Activated T-cell treated with anti-CD3 and anti-CD28 coated beads, Interleukin-2, amount 50 U/mL, for 4 hours (primary cell): ENCODE measurements around the gene NAA16. TPM values are rescaled to one million over a fixed set of nuclear protein-coding genes. Genes with fewer than 3 reads are reported as not detected.
A peak's percentile ranks its signal among the peaks of the same experiment; 100 is the strongest.
"Not testable (repeated sequence)": the region's sequence is repeated elsewhere in the genome, so short reads cannot be mapped to it uniquely, and the experiment has no call there.

Experiments used
- ATAC-seq, 2 donors: fragments of 200-7000 bp; cut with Tn5 transposase; one replicate each; pipeline ENCODE4 v1.10.0; 2021
- DNase-seq: peaks from one replicate; pipeline ENCODE4 v3.0.0-alpha.2; 2020
- H3K27me3 Mint-ChIP-seq: one replicate; pipeline ENCODE4 v1.8.0; 2021; ENCODE audit warnings: low read depth, mixed read lengths
- H3K36me3 Mint-ChIP-seq: one replicate; pipeline ENCODE4 v1.8.0; 2022; ENCODE audit warnings: mixed read lengths; ENCODE audit not compliant: insufficient read depth
- H3K4me1 Mint-ChIP-seq: one replicate; pipeline ENCODE4 v1.8.0; 2021; ENCODE audit warnings: low read depth, mixed read lengths
- H3K4me3 Mint-ChIP-seq: one replicate; pipeline ENCODE4 v1.8.0; 2021; ENCODE audit warnings: mild to moderate bottlenecking, moderate library complexity, mixed read lengths
- H3K9me3 Mint-ChIP-seq: one replicate; pipeline ENCODE4 v1.8.0; 2021; ENCODE audit warnings: mixed read lengths
- total RNA-seq, 3 donors: library from RNA; stranded (reverse); gene quantifications; one replicate each; pipeline ENCODE4 v1.2.1, GENCODE V29; 2021

The NAA16 gene
- total RNA-seq = 10 to 100 TPM; 20.5 to 23.3 (median 21.3) TPM

DNA sequence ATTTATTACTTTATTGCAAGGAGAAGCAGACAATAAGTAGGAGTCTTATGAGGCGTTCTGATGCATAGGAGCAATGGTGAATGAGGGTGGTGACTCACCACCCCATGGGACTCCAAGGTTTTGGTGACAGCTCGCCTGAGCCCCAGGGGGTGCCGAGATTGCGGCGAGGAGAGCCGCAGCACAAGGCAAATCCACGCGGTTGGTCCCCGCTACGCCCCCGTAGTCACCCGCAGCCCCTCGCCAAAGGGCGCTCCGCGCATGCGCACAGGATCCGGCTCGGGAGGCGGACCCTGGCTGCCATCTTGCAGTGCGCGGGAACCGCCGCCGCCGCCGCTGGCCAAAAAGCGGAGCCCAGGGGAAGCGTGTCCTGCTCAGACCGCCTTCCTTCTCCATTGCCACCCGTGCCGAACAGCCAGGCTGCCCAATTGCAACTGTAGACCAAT lies at the start of gene NAA16:
NAA16 (plus strand) TSS at position 305 of the 443 bp plus-strand sequence. CDS start 262 bp downstream, outside the sequence.
- H3K4me3 Mint-ChIP-seq = peak within 1 kb of the TSS; percentile 87
- no peaks in the 10 kb centered on the region for H3K9me3 Mint-ChIP-seq
- DNase-seq (peak; percentile 97), ATAC-seq (peak; percentile 91 to 92)
- H3K4me1 Mint-ChIP-seq = peaks cover 40% of the 10 kb centered on the region
- H3K27me3 Mint-ChIP-seq = no peaks in the 10 kb centered on the region
- H3K36me3 Mint-ChIP-seq = no peaks in the 10 kb centered on the region

DNA sequence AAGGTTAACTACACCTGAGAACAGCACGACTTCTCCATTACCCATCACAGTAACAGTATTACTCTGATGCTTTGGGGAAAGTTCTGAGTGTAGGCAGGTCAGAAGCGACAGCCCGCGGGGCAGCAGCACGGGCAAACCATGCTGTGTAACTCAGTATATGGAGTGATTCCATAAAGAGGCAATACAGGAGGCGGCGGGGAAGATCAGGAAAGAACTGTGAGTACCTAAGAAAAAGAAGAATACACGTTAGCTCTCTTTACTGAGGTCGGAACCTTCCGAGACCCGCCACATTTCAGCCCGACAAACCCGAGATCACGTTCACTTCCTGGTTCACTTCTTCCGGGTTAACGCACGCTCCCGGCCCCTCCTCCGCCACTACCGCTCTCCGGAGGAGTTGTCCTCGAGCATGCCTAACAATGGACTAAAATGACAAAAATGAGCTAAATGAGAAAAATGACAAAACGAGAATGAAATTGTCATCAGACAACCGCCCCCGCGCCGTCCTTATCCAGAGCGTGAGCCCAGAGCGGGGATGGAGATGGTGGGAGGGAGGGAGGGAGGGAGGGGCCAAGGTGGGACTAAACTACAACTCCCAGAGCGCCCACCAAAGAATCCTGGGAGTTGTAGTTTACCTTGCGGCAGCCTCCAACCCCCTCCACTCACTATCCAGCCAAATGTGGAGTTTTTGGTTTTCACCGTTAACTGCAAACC lies 47.7 kb upstream of the NAA16 start, which contains the start of gene MTRF1:
MTRF1 (minus strand) TSS at position 316 of the 711 bp plus-strand sequence. CDS start 2,669 bp downstream, outside the sequence.
- DNase-seq = peak; percentile 67
- ATAC-seq = peak; percentile 96 to 97
- Mint-ChIP-seq H3K9me3 (peaks cover 2% of the 10 kb centered on the region), H3K4me1 (peaks cover 20% of the 10 kb centered on the region), H3K4me3 (peak within 1 kb of the TSS; percentile 98), H3K36me3 (peaks cover 12% of the 10 kb centered on the region), H3K27me3 (no peaks in the 10 kb centered on the region)

DNA sequence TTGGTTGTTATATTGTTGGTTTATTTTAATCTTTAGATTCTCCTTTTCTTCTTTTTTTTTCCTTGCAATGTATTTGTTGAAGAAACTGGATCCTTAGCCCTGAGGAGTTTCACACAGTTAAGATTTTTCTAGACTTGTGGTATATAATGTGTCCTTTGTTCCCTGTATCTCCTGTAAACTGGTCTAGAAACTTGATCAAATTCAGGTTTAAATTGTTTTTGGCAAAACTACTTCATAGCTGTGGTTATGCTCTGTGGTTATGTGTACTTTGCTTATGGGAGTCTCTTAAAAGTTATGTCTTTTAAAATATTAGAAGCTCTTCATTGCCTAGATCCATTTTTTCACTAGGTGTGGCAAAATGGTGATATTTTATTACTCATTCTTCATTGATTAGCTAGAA lies 44.0 kb upstream of the NAA16 start:
- Mint-ChIP-seq H3K9me3 (peaks cover 4% of the 10 kb centered on the region), H3K4me1 (peaks cover 24% of the 10 kb centered on the region), H3K27me3 (no peaks in the 10 kb centered on the region), H3K36me3 (no peaks in the 10 kb centered on the region), H3K4me3 (no peak overlapping the region)
- DNase-seq = no peak
- no peak for ATAC-seq

DNA sequence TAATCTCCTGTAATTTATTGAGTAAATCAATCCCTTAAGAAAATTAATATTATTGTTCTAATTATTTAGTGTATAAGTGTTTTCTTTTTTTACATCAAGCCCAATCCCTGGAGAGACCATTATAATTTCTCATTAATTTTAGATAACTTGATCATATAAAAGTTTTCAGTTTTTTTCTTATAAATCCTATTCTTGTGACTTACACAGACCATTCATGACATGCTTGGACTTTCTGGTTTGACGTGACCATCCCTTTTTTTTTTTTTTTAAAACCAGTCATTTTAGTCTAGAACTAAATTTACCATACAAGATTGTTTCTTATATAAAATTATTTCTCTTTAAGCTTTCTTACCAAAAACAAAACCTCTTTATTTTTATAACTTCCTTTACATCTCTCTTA lies 42.3 kb upstream of the NAA16 start:
- no peak for ATAC-seq
- DNase-seq = no peak
- H3K9me3 Mint-ChIP-seq = peaks cover 4% of the 10 kb centered on the region
- H3K36me3 Mint-ChIP-seq = no peaks in the 10 kb centered on the region
- H3K27me3 Mint-ChIP-seq = no peaks in the 10 kb centered on the region
- H3K4me1 Mint-ChIP-seq = peaks cover 15% of the 10 kb centered on the region
- no peak overlapping the region for H3K4me3 Mint-ChIP-seq

DNA sequence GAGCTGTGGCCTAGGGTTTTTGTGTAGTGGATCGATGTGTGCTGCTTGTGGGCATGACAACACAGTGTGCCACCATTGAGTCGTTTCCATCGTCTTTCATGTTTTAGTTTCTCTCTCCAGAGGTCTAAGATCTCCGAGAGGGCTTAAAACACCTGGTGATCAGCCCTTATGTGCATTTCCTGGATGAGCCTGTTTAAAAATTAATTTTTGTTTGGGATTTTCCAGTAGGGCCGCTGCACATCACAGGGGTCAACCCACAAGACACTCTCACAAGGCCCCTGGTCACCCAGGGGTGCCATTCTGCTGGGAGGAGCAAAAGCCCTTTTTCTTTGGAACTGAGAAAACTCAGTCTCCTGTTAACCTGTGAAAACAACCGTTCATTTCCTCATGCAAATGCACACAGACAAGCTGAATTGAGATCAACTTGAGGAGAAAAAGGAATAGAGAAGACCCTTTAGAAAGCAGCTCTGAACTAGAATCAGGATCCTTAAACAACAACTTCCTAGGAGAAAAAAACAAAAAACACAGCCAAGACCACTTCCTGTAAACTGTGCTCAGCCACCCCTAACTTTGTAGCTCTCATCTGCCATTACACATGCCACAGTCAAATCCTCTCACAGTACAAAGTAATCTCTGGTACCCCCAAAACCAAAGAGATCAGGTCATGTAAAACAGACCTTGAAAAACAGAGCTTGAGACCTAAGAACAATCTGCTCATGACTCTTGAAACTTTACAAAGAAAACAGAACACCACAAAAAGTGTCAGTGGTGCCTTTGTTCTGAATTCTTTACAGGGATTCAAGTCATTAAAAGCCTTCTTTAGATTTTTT lies 39.4 kb upstream of the NAA16 start:
- H3K27me3 Mint-ChIP-seq = no peaks in the 10 kb centered on the region
- no peak for DNase-seq
- peaks cover 15% of the 10 kb centered on the region for H3K4me1 Mint-ChIP-seq
- peaks cover 4% of the 10 kb centered on the region for H3K9me3 Mint-ChIP-seq
- H3K36me3 Mint-ChIP-seq = no peaks in the 10 kb centered on the region
- peak overlapping the region; percentile 38 for H3K4me3 Mint-ChIP-seq
- ATAC-seq = peak; percentile 34 to 54

DNA sequence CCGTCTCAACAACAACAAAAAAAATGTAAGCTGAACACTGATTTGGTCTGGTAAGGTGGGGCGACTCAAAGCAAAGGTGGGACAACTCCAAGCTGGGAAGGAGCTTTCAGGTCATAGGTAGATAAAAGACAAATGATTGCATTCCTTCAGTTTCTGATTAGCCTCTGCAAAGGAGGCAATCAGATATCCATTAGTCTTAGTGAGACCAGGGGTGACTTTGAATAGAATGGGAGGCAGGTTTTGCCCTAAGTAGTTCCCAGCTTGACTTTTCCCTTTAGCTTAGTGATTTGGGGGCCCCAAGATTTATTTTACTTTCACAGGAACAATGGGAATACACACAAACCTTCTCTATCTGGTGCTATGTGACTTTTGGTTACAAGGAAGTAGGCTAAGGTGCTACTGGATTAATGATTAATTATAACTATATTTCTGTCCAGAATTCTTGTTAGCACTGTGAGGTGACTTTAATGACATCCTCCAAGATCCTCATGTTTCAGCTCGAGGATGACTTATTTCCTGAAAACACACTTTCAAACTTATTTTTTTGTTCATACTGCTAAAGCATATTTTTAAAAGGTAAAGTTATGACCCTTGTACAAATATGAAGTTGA lies 37.1 kb upstream of the NAA16 start:
- no peaks in the 10 kb centered on the region for H3K9me3 Mint-ChIP-seq
- DNase-seq (no peak), ATAC-seq (no peak)
- no peaks in the 10 kb centered on the region for H3K27me3 Mint-ChIP-seq
- no peak overlapping the region for H3K4me3 Mint-ChIP-seq
- peaks cover 14% of the 10 kb centered on the region for H3K4me1 Mint-ChIP-seq
- no peaks in the 10 kb centered on the region for H3K36me3 Mint-ChIP-seq

DNA sequence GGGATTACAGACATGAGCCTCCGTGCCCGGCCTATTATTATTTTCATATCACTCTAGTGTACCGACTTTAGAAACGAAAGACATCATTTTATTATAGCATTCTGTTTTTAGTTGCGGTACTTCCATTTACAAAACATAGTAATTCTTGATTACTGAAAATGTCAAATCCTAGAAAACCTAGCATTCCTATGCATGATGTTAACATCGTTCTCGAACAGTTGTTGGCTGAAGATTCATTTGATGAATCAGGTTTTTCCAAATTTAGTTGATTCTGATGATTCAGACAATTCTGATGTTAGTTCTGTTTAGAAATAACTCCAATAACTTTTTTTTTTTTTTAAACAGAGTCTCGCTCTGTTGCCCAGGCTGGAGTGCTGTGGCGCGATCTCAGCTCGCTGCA lies 36.2 kb upstream of the NAA16 start:
- Mint-ChIP-seq H3K4me1 (peaks cover 14% of the 10 kb centered on the region), H3K36me3 (no peaks in the 10 kb centered on the region), H3K27me3 (no peaks in the 10 kb centered on the region), H3K4me3 (no peak overlapping the region), H3K9me3 (no peaks in the 10 kb centered on the region)
- DNase-seq (no peak), ATAC-seq (no peak)

DNA sequence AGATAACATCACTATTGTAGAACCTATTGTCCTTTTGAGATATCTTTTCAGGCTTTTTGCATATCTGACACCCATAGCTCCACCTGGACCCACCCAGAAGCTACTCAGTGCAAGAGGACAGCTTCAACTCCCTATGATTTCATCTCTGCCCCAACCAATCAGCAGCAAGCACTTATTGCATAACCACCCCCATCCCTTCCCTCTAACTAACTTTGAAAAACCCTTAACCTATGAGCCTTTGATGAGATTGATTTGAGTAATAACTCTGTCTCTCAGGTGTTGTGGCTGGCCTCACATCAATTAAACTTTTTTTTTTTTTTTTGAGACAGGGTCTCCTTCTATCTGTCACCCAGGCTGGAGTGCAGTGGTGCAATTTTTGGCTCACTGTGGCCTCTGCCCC lies 34.2 kb upstream of the NAA16 start:
- peaks cover 6% of the 10 kb centered on the region for H3K4me1 Mint-ChIP-seq
- H3K27me3 Mint-ChIP-seq = no peaks in the 10 kb centered on the region
- ATAC-seq = no peak
- no peak overlapping the region for H3K4me3 Mint-ChIP-seq
- no peak for DNase-seq
- H3K36me3 Mint-ChIP-seq = no peaks in the 10 kb centered on the region
- H3K9me3 Mint-ChIP-seq = no peaks in the 10 kb centered on the region

DNA sequence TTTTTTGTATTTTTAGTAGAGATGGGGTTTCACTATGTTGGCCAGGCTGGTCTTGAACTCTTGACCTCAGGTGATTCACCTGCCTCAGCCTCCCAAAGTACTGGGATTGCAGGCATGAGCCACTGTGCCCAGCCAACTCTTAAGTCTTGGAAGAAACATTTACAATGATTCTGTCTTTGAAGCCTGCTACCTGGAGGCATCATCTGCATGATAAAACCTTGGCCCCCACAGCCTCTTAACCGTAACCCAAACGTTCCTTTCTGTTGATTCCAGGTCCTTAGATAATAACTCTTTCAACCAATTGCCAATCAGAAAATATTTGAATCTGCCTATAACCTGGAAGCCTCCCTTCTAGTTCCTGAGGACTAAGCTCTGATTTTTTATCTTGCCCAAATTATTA lies 31.9 kb upstream of the NAA16 start:
- not testable (repeated sequence) for ATAC-seq, H3K27me3 Mint-ChIP-seq, H3K4me3 Mint-ChIP-seq

DNA sequence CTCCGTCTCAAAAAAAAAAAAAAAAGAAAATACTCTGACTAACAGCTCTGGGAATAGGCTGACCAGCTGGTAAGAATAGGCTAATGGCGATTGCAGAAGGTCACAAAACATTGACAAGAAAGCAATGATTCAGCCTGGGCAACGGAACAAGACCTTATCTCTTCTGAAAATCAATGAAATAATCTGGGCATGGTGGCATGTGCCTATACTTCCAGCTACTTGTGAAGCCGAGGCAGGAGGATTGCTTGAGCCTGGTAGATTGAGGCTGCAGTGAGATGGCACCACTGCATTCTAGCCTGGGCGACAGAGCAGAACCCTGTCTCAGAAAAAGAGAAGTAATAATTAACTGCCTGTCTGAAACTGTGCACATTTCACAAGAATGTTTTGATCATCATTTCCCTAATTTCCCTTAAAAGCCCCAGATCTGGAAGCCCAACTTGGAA lies 28.9 kb upstream of the NAA16 start:
- ATAC-seq (no peak), DNase-seq (no peak)
- Mint-ChIP-seq H3K9me3 (no peaks in the 10 kb centered on the region), H3K27me3 (no peaks in the 10 kb centered on the region), H3K36me3 (no peaks in the 10 kb centered on the region), H3K4me3 (no peak overlapping the region), H3K4me1 (peaks cover 22% of the 10 kb centered on the region)

More for the DNA sequence above, 31.9 kb upstream of the NAA16 start:
- H3K36me3 Mint-ChIP-seq, H3K4me1 Mint-ChIP-seq, DNase-seq, H3K9me3 Mint-ChIP-seq: not testable (repeated sequence)

DNA sequence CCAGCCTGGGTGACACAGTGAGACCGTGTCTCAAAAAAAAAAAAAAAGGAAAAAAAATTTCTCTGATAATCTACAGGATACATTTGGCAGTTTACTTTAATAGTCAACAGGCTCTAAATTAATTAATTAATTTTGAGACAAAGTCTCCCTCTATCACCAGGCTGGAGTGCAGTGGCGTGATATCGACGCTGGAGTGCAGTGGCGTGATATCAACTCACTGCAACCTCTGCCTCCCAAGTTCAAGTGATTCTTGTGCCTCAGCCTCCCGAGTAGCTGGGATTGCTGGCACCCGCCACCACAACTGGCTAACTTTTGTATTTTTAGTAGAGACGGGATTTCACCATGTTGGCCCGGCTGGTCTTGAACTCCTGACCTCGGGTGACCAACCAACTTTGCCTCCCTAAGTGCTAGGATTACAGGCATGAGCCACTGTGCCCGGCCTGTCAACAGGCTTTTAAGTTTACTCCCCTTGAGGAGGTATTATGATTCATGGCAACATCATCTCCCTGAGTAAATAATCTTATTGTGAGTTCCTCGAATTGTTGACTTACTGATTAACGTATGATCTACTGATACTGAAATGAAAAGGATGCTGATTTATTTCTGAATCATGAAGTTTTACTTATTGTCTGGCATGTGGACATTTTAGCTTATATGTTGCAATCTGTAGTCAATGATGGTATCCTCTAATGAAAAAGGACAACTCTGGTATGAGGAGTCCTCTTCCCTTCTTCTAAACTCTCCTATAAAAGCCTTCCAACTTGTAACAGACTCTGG lies 26.4 kb upstream of the NAA16 start:
- ATAC-seq = no peak
- DNase-seq = no peak
- H3K27me3 Mint-ChIP-seq = no peaks in the 10 kb centered on the region
- H3K9me3 Mint-ChIP-seq = no peaks in the 10 kb centered on the region
- peaks cover 23% of the 10 kb centered on the region for H3K4me1 Mint-ChIP-seq
- H3K4me3 Mint-ChIP-seq = no peak overlapping the region
- no peaks in the 10 kb centered on the region for H3K36me3 Mint-ChIP-seq

DNA sequence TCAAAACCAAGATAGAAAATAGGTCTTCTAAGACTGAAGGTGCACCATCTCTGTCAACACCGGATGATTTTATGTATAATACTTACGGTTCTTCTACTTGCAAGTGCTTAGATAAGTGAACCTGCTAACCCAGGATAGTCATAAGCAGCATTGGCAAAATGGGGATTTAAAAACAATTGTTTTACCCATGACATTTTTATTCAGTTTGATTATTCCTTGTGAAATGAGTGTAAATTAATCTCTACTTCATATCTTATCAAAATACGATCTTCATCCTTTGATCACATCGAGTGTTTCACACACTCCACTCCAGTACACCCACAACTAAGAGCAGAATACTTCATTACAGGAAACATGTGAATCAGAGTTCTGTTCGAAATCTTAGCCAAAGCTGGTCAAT lies 24.7 kb upstream of the NAA16 start:
- Mint-ChIP-seq H3K9me3 (no peaks in the 10 kb centered on the region), H3K36me3 (no peaks in the 10 kb centered on the region), H3K27me3 (no peaks in the 10 kb centered on the region), H3K4me1 (peaks cover 23% of the 10 kb centered on the region), H3K4me3 (peak overlapping the region; percentile 20)
- ATAC-seq (peak; percentile 85 to 87), DNase-seq (no peak)

DNA sequence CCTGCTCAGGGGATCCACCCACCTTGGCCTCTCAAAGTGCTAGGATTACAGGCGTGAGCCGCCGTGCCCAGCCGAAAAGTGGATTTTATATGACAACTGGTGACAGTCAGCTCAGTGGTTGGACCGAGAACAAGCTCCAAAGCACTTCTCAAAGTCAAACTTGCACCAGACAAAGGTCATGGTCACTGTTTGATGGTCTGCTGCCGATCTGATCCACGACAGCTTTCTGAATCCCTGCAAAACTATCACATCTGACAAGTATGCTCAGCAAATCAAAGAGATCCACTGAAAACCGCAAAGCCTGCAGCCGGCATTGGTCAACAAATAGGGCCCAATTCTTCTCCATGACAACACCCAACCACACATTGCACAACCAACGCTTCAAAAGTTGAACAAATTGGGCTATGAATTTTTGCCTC lies 21.6 kb upstream of the NAA16 start:
- peaks cover 2% of the 10 kb centered on the region for H3K27me3 Mint-ChIP-seq
- H3K4me1 Mint-ChIP-seq = peaks cover 23% of the 10 kb centered on the region
- H3K4me3 Mint-ChIP-seq = no peak overlapping the region
- H3K36me3 Mint-ChIP-seq = no peaks in the 10 kb centered on the region
- ATAC-seq (no peak), DNase-seq (no peak)
- no peaks in the 10 kb centered on the region for H3K9me3 Mint-ChIP-seq

DNA sequence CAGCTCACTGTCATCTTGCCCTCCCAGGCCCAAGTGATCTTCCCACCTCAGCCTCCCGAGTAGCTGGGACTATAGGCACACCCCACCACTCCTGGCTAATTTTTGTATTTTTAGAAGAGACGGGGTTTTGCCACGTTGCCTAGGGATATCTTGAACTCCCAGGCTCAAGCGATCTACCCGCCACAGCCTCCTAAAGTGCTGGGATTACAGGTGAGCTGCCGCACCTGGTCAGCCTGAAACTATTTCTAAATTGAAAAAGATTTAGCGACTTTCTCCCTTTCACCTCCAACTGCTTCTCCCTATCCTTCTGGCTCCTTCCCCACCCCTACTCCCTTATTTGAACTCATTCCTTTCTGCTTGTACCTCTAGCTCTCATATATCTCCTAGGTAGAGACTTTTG lies 19.8 kb upstream of the NAA16 start:
- ATAC-seq (no peak), DNase-seq (no peak)
- Mint-ChIP-seq H3K27me3 (peaks cover 2% of the 10 kb centered on the region), H3K4me3 (no peak overlapping the region), H3K36me3 (peaks cover 2% of the 10 kb centered on the region), H3K4me1 (peaks cover 12% of the 10 kb centered on the region), H3K9me3 (no peaks in the 10 kb centered on the region)
